Lower leg skin (tissue), 3 donors: ENCODE results near the gene CCNT1.
"Not testable (repeated sequence)": the region's sequence is repeated elsewhere in the genome, so short reads cannot be mapped to it uniquely, and the experiment has no call there.

ENCODE experiments used
- CTCF ChIP-seq, 3 donors: fragments of 450-650 bp; IDR thresholded peaks; one replicate each; pipeline ENCODE4 v1.5.1; 2016; ENCODE audit warnings: antibody characterized with exemption in 3 of 3, mild to moderate bottlenecking in 3 of 3, moderate library complexity in 2 of 3
- POLR2A ChIP-seq, 2 donors: fragments of 450-650 bp; IDR thresholded peaks; one replicate each; pipeline ENCODE4 v1.6.1; 2016 to 2017; ENCODE audit warnings: antibody characterized with exemption in 2 of 2, mild to moderate bottlenecking in 1 of 2, moderate library complexity in 1 of 2

- not testable (repeated sequence) for TF ChIP-seq CTCF, POLR2A (IDR thresholded peaks at IDR 0.05)
Measured at GRCh38 chr12:48682533-48682905, 34.0 kb downstream of the CCNT1 start.
